ENCODE measurements around the gene TBC1D1. TPM values are rescaled to one million over a fixed set of nuclear protein-coding genes. Genes with fewer than 3 reads are reported as not detected.
"Not testable (repeated sequence)": the region's sequence is repeated elsewhere in the genome, so short reads cannot be mapped to it uniquely, and the experiment has no call there.

TBC1D1 gene
- total RNA-seq, 4 donors from 2014 or later: 56.4 to 127 (median 94.8) TPM

GRCh38 chr4:38014421-38014852, 123.6 kb downstream of the TBC1D1 start:
- no peak for TF ChIP-seq CTCF (IDR thresholded peaks at IDR 0.05)
- DNase-seq (ENCODE audit: low spot score): no peak
- ATAC-seq (ENCODE audit: low FRiP score): no peak

- ATAC-seq (ENCODE audit: low FRiP score) (no peak), DNase-seq (ENCODE audit: low spot score) (no peak)
- no peak for TF ChIP-seq CTCF (IDR thresholded peaks at IDR 0.05)
Measured at GRCh38 chr4:38015886-38016515, 125.1 kb downstream of the TBC1D1 start.

- TF ChIP-seq CTCF (IDR thresholded peaks at IDR 0.05): no peak
- DNase-seq (ENCODE audit: low spot score) (no peak), ATAC-seq (ENCODE audit: low FRiP score) (no peak)
Measured at GRCh38 chr4:38016698-38017097, 125.8 kb downstream of the TBC1D1 start.

- ATAC-seq (ENCODE audit: low FRiP score): no peak
- TF ChIP-seq CTCF (IDR thresholded peaks at IDR 0.05): no peak
- DNase-seq (ENCODE audit: low spot score): no peak
Measured at GRCh38 chr4:38017609-38018008, 126.7 kb downstream of the TBC1D1 start.

GRCh38 chr4:38020386-38020785, 129.5 kb downstream of the TBC1D1 start:
- ATAC-seq (ENCODE audit: low FRiP score) (no peak), DNase-seq (ENCODE audit: low spot score) (no peak)
- TF ChIP-seq CTCF (IDR thresholded peaks at IDR 0.05): no peak

GRCh38 chr4:38020961-38021360, 130.1 kb downstream of the TBC1D1 start:
- DNase-seq (ENCODE audit: low spot score); ATAC-seq (ENCODE audit: low FRiP score): not testable (repeated sequence)

GRCh38 chr4:38021751-38022150, 130.9 kb downstream of the TBC1D1 start:
- DNase-seq (ENCODE audit: low spot score) (no peak), ATAC-seq (ENCODE audit: low FRiP score) (no peak)
- no peak for TF ChIP-seq CTCF (IDR thresholded peaks at IDR 0.05)
